Measurements from ENCODE around the gene COL12A1.

- no peak for TF ChIP-seq CTCF (conservative IDR thresholded peaks at IDR 0.05 in 1 of 2, IDR thresholded peaks at IDR 0.05 in 1 of 2; ENCODE audit: low read depth in 1 of 2, low read length in 2 of 2)
- TF ChIP-seq EZH2 (IDR thresholded peaks at IDR 0.05; ENCODE audit: low read length, missing control alignments) = no peak
Measured at GRCh38 chr6:75145976-75146375, 59.9 kb downstream of the COL12A1 start.
